ENCODE measurements around the gene AQP7.
A peak's percentile ranks its signal among the peaks of the same experiment; 100 is the strongest.
"Not testable (repeated sequence)": the region's sequence is repeated elsewhere in the genome, so short reads cannot be mapped to it uniquely, and the experiment has no call there.

AQP7 gene

DNA sequence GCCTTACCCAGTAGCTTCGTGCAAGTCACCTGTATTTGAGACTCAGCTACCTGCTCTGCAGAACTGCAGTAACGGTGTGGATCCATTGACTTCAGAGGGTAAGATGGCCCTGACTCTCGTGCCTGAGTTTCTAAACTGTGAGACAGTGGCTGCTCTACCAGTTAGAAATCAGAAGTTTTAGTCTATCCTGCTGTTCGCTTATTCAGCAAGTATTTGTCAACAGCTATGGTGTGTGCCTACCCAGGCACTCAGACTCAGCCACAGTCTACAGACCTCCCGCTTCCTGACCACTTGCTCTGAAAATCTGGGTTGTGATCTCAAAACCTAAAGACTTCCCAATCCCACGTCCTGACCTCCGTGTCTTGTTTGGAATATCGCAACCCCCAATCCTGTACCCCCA, 31.5 kb upstream of the AQP7 start:
- DNase-seq (ENCODE audit: low spot score) = no peak

DNA sequence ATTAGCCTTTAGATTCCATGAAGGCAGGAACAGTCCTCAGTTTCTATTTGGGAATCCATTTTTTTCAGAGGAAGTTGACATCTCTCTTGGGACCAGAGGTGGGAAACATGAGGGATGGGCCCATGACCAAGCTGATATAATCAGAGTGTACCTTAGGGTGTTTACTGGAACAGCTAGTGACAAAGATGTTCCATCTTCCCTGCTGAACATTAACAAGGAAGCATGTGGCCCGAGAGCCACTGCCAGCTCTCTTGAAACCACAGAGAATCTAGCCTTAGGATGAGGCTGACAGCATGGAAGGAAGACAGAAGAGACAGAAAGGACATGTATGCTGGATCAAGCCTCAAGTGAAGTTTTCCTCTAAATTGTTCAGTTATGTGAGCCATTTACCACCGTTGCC, 29.1 kb upstream of the AQP7 start:
- DNase-seq (ENCODE audit: low spot score) = no peak

DNA sequence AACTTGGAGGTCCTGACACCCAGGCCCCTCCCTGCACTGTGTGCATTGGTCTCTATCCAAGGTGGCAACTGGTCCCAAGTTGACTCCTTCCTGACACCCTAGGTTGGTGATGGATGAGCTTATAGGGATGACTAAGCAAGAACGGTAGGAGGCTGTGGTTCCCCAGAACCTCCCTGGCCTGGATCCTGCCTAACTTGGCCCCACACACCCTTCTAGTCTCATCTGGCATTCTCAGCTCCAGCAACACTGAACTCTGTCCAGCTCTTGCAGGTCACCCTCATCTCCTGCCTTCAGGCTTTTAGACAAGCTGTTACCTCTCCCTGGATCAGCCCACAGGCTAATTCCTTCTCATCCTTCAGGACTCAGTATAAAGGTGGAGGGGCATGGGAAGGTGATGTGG, 28.6 kb upstream of the AQP7 start:
- peak; percentile 41 for DNase-seq (ENCODE audit: low spot score)

DNA sequence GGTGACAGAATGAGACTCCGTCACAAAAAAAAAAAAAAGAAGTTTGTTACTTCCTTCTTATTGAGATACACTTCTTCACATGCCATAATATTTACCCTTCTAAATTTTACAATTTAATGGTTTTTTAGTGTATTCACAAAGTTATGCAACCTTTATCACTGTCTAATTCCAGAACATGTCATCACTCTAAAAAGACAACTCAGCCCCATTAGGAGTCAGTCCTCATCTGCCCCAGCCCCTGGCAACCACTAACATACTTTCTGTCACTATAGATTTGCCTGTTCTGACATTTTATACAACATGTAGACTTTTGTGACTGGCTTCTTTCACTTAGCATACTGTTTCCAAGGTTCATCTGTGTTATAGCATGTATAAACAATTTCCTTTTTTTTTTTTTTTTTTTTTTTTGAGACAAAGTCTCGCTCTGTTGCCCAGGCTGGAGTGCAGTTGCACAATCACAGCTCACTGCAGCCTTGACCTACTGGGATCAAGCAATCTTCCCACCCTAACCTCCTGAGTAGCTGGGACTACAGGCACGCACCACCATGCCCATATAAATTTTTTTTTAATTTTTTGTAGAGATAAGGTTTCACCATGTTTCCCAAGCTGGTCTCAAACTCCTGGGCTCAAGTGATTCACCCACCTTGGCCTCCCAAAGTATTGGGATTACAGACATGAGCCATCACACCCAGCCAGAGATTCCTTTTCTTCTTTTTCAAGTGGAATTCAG, 27.1 kb upstream of the AQP7 start:
- DNase-seq (ENCODE audit: low spot score) = no peak

DNA sequence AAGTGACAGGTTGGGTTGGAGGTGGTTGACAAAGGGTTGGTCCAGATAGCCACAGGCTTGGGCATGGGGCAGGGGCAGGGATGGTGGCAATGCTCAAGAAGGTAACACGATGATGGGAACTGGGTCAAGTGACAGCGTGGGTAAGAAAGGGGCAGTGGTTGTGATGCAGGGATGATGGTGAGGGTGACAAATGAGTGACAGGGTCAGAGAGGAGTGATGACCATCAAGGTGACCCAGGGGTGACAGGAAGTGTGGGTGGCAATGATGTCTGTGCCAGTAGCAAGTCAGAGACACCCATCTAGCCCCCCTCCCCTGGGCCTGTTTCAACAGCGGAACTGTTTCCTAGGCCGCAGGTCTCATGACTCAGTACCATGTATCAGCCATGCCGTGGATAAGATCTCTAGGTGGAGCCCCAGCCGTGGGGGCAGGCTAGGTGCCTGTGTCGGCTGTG, 24.5 kb upstream of the AQP7 start:
- no peak for DNase-seq (ENCODE audit: low spot score)

DNA sequence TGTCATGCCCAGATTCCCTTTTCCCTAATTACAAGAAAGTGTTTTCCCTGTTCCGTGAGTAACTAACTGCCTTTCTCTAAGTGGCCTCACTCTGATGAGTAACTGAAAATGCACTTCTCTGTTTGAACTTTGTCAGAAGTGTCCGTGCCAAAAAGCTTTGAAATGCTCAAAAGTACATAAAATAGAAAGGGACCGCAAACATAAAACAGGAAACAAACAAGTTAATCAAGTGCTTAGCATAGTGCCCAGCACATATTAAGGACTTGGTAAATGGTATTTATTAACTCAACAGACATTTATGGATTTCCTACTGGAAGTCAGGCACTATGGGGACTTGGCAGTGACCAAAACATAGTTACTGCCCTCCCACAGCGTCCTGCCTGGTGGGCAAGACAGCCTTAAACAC, 22.8 kb upstream of the AQP7 start:
- no peak for DNase-seq (ENCODE audit: low spot score)

DNA sequence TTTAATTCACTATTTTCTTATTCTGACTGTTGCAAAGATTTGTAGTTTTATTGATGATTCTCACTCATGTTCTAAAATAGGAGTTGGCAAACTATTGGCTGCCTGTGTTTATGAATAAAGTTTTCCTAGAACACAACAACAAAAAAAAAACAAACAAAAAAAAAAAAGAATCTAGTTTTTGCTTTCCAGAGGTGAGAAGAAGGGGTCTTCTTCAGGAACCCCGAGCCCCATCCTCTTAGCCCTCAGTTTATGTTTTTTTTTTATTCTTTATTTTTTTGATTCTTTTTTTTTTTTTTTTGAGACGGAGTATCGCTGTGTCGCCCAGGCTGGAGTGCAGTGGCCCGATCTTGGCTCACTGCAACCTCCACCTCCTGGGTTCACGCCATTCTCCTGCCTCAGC, 22.1 kb upstream of the AQP7 start:
- not testable (repeated sequence) for DNase-seq (ENCODE audit: low spot score)

DNA sequence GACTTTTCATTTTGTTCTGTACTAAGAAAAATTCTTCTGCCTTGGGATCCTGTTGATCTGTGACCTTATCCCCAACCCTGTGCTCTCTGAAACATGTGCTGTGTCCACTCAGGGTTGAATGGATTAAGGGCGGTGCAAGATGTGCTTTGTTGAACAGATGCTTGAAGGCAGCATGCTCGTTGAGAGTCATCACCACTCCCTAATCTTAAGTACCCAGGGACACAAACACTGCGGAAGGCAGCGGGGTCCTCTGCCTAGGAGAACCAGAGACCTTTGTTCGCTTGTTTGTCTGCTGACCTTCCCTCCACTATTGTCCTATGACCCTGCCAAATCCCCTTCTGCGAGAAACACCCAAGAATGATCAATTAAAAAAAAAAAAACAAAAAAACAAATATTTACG, 21.7 kb upstream of the AQP7 start:
- not testable (repeated sequence) for DNase-seq (ENCODE audit: low spot score)

DNA sequence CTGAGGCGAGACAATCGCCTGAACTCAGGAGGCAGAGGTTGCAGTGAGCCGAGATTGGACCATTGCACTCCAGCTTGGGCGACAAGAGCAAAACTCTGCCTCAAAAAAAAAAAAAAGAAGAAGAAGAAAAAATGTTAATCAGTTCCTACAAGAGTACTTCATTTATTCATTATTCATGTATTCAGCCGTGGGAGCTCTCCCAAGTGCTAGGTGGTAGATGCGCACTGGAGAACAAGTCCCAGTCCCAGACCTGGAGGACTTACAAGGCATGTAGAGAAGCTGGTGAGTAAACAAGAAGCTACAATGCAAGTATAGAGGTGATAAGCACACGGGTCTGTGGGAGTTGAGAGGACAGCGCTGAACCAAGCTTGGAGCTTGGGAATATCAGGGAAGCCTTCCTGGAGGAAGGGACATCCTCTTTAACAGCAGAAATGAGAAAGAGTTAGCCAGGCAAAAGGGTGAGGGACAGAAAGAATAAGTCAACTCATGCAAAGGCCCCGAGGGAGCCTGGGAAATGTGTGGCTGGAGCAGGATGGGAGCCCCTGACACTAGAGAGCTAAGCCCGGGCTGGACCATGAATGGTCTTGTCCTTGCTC, 17.4 kb upstream of the AQP7 start:
- DNase-seq (ENCODE audit: low spot score) = no peak

DNA sequence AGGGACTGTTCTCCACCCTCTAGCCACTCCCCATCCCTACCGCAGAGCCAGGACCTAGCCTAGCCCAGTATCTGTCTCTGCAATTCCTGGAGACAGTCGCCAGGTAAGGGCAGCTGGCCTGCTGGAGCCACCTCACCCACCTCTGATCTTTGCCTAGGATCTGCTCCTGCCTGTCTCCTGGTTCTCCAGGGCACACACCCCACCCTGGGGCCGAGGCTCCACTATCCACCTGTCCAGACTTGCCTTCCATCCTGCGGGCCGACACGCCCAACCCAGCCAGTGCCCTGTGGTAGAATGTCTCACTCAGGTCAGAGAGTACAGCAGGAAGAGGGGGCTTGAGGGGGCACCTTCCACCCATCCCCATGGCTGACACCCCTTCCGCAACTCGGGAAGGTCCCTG, 15.7 kb upstream of the AQP7 start:
- no peak for DNase-seq (ENCODE audit: low spot score)

DNA sequence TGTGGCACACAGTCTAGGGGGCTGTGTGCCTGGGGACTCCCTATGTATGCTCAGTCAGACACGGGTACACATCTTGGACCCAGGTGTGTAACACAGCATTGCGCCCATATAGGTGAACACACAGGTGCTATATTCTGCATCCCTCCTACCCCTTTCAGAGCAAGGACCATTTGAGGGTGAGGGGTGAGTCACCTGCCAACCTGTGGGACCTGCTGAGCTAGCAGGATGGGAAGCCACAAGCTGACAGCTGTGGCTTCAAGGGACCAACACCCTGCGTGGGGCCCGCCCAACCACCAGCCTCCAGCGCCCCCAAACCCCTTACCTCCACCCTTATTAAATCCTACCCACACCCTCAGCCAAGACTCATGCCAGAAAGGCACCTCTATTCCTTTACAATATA, 14.6 kb upstream of the AQP7 start:
- DNase-seq (ENCODE audit: low spot score) = no peak

DNA sequence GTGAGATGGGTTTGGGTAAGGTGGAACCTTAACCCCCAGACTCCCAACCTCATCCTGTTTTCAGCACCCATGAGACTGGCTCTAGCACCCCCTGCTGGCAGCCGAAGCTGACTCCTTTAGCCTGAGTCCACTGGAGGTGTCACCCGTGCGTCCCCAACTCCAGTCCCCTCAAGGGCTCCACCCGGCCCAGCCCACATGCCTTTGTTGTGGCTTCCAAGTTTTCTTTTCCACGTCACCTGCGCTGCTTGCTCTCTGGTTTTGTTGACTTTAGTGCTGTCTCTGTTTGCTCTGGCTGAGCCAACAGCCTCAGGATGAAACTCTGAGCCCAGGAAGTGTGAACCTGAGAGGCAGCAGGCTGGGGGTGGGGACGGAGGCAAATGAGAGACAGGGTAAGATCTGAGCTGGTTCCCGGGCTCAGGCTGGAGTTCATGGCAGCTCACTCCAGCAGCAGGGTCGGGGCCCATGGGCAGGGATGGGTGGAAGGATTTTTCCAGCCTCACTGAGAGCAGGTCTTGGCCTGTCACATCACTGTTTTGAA, 13.2 kb upstream of the AQP7 start:
- peak; percentile 63 for DNase-seq (ENCODE audit: low spot score)

DNA sequence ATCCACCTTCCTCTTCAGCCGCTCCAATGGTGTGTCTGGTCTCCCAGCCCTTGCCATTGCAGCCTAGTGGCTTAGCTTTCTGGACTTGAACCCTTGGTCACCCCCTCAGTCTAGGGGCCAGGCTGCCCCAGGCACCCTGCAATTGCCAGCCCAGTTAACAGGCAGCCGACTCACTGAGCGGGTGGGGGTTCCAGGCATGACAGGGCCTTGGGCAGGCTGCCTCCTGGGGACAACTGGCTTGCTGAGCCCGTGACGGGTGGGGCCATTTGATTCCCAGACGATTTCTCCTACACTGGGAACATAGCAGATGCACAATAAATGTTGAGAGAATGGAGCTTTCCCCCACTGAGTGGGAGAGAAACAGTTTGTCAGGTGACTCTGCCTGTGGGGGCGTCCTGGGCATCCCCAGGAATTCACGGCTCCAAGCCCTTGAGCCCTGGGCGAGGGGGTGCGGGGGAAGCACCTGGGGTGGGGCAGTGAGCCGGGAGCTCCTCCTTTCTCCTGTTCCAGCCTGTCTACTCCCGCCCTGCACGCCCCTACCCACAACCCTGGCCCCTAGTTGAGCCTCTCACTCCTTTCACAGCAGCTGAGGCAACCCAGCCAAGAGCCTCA, 12.6 kb upstream of the AQP7 start:
- DNase-seq (ENCODE audit: low spot score) = no peak

DNA sequence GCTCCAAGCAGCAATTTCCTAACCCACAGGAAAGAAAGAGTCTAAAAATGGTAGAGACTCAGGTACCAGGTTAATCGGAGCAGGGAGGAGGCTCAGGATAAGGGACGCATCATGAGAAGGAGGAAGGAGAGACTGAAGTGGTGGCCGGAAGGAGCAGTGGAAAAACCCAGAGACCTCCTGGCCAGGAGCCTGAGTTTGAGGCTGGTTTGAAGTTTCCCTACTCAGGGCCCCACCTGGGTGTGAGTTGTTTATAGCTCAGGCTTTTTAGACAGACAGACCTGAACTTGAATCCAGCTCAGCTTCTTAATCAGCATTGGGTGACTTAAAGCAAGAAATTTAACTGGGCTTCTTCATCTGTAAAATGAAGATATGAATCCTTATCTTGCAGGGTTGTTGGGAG, 11.9 kb upstream of the AQP7 start:
- DNase-seq (ENCODE audit: low spot score) = no peak

DNA sequence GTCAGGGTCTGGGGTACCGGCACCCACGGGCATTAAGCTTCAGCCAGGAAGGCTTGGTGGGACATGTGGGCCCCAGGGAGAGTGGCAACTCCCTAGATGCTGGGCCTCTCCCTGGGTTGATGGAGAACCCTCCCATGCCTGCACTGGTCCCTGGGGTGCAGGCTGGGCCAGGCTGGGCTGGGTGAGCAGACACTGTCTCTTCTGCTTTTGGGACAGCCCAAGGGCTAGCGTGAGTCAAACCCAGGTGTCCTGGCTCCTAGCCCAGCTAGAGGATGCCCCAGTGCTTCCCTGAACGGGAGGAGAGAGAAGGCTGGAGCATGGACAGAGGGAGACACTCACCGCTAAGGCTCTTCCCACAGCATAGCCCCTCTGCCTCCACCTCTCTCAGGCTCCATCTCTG, 5.7 kb upstream of the AQP7 start:
- DNase-seq (ENCODE audit: low spot score) = no peak

DNA sequence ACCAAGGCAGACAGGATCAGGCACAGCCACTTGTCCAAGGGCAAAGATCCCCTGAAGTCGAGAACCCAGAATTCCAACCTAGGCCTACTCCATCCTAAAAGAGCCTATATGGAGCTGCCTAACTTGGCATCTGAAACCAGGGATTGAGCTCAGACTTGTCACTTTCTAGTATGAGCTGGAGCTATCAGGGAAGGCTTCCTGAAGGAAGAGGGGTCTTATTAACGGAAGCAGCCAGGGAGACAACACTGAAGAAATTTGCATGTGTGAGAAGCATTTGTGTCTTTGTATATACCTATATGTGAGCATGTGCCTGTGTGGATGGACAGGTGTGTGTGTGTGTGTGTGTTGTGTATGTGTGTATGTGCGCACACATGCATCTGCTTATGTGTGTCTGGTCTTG, 4.7 kb upstream of the AQP7 start:
- DNase-seq (ENCODE audit: low spot score) = no peak

DNA sequence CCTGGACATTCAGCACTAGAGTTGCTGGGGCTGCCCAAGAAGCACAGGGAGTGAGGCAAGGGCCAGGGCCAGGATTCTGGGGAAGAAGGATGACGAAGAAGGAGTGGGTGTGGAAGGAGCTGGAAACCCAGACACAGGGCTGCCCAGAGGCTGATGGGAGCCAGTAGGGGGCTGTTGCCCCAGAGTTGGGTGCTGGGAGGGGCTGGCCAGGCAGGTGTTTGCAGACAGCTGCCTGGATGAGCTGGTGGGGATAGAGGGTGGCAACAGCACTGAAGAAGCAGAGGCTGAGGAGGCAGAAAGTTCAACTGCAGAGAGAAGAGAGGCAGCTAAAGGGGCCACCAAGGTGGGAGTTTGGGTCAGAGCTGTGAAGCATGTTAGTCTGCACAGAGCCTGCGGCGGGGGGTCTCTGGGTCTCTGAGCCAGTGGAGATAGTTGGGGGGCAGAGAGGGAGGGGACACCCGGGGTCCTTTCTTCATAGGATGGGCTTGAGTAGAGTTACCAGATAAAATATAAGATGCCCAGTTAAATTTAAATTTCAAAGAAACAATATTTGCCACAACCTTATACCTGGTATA, 2.5 kb upstream of the AQP7 start:
- DNase-seq (ENCODE audit: low spot score) = peak; percentile 49

DNA sequence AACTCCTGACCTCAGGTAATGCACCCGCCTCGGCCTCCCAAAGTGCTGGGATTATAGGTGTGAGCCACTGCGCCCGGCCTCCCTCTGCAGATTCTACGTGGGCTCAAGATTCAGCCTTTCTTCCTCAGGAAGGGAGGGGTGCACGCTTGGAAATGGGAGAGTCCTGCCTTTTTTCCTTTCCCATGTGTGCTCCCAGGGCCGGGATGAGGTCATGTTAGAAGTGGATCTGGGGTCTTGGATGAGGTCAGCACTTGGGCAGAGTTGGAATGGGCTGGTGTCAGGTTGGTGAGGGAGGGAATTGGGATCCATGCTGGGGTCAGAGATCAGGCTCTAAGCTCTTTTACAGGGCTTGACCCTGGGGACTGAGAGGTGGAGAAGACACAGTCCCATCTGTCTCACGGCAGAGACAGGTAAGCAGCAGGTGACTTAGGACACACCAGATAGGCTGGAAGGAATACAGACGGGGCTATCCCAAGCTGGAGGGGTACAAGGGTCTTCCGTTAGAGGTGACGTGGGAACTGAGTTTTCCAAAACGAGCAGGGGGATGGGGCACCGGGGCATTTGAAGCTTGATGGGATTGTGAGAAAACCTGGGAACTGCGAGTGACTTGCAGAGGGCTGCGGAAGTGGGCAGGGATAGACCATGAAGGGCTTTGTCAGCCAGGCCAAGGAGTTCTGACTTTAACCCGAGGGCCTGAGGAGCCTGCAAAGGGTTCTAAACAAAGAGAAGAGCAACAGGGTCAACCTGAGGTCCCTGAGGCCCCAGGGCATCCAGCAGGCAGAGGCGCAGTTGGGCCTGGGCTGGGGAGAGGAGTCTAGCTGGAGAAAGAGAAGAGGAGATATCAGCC, 1.8 kb upstream of the AQP7 start:
- DNase-seq (ENCODE audit: low spot score) = no peak

DNA sequence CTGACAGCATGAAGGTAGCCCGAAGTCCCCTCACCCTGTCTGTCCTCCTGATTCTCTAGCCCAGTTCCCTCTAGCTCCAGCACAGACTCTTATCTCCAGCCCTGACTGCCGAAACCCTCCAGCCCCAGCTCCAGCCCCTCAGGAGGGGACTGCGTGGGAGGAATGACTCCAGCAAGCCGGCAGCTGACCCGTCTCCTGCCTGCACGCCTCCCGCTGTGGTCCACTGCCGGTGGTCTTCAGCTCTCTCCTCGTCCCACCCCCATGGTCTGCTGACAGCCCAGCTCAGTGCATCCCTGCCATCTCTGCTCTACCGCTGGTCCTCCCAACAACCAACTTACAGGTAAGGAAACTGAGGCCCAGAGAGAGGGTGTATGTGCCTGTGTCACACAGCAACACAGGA, 559 bp downstream of the AQP7 start:
- DNase-seq (ENCODE audit: low spot score) = not testable (repeated sequence)

DNA sequence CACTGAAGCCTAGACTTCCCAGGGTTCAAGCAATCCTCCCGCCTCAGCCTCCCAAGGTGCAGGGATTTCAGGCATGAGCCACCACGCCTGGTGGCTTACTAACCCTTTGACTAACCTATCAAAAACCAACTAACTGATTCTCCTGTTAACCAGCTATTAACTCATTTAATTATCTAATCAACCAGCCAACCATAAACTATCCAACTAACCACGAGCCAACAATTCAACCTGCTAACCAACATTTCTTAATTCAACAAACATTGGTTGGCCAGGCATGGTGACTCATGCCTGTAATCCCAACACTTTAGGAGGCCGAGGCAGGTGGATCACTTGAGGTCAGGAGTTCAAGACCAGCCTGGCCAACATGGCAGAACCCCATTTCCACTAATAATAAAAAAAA, 3.3 kb downstream of the AQP7 start:
- not testable (repeated sequence) for DNase-seq (ENCODE audit: low spot score)

DNA sequence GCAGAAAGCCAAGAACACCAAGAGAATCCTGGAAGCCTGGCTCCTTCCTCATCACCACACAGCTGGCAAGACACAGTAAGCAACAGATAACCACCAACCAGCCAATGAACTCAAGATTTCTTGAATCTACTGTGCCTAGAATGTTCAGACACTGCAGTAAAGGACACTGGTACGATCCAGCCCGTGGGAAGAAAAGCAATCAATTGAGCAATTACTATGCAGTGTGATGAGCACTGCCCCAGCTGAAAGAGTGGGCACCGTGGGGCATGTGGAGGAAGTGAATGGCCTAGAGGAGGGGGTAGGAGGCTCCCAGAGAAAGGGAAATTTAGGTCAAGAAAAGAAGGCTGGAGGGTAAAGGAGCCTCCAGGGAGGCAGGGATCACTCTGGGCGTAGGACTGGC, 4.6 kb downstream of the AQP7 start:
- DNase-seq (ENCODE audit: low spot score) = not testable (repeated sequence)
